DOHH2 (cell line): Measurements from ENCODE around the gene CBLC.

Experiments used
- EZH2phosphoT487 ChIP-seq: fragments of 200-600 bp; sonication (generic); IDR thresholded peaks from 2 replicates; pipeline ENCODE4 v1.6.1; 2017; ENCODE audit warnings: borderline replicate concordance, mild to moderate bottlenecking, antibody characterized with exemption, low read length, moderate library complexity, mixed read lengths
- TF ChIP-seq, protein P1 (sequence below): fragments of 200-600 bp; sonication (generic); IDR thresholded peaks from one replicate; pipeline ENCODE4 v1.5.1; 2014; ENCODE audit warnings: antibody characterized with exemption, mild to moderate bottlenecking, low read depth, low read length; ENCODE audit not compliant: poor library complexity, severe bottlenecking

DNA sequence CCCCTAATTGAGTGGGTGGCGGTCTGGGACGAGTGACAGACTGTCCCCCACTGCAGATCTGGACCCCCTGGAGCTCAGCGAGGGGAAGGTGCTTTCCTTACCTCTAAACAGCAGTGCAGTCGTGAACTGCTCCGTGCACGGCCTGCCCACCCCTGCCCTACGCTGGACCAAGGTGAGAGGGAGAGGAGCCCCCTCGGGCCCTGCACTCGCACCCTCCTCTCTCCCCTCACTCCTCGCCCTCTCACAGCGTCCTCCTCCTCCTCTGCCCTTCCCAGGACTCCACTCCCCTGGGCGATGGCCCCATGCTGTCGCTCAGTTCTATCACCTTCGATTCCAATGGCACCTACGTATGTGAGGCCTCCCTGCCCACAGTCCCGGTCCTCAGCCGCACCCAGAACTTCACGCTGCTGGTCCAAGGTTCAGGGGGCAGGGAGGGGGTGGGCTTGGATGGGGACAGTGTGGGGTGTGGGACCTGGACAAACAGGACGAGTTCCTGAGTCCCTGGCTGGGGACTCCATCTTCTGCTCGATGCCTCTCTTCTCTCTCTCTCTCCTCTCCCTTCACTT lies 40.9 kb downstream of the CBLC start:
- TF ChIP-seq, protein P1, sequence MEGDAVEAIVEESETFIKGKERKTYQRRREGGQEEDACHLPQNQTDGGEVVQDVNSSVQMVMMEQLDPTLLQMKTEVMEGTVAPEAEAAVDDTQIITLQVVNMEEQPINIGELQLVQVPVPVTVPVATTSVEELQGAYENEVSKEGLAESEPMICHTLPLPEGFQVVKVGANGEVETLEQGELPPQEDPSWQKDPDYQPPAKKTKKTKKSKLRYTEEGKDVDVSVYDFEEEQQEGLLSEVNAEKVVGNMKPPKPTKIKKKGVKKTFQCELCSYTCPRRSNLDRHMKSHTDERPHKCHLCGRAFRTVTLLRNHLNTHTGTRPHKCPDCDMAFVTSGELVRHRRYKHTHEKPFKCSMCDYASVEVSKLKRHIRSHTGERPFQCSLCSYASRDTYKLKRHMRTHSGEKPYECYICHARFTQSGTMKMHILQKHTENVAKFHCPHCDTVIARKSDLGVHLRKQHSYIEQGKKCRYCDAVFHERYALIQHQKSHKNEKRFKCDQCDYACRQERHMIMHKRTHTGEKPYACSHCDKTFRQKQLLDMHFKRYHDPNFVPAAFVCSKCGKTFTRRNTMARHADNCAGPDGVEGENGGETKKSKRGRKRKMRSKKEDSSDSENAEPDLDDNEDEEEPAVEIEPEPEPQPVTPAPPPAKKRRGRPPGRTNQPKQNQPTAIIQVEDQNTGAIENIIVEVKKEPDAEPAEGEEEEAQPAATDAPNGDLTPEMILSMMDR = no peak
- no peak for TF ChIP-seq EZH2phosphoT487
